Measurements from ENCODE around the gene USP22. TPM values are rescaled to one million over a fixed set of nuclear protein-coding genes. Genes with fewer than 3 reads are reported as not detected.
A peak's percentile ranks its signal among the peaks of the same experiment; 100 is the strongest.

Gene USP22
- total RNA-seq, 1 donor from 2014 or later, result 279 TPM

DNA sequence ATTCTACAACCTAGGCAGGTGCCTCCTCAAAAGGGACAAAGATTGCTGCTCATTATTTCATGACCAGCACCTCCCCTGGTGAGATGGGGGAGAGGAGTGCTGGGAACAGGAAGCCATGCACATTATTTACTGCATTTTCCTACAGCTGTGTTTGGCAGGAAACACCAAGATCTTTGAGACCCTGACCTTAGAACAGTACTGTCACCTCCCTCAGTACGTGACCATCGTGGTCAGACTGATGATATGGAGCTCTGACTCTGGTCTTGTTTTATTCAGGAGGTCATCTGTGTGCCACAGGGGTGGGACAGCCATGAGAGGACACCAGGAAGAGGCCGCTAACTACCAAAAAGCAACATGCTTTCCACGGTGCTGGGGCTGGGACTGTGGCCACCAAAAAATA lies 37.4 kb downstream of the USP22 start:
- Mint-ChIP-seq H3K27ac (no peak overlapping the region), H3K4me1 (ENCODE audit: unreplicated experiment) (peaks cover 5% of the 10 kb centered on the region), H3K27me3 (no peaks in the 10 kb centered on the region), H3K36me3 (peaks cover 30% of the 10 kb centered on the region), H3K4me3 (no peak overlapping the region), H3K9me3 (no peaks in the 10 kb centered on the region)
- DNase-seq (ENCODE audit: extremely low spot score, unreplicated experiment), result no peak
- no peak for TF ChIP-seq CTCF (conservative IDR thresholded peaks at IDR 0.05)

- no peak overlapping the region for H3K4me3 Mint-ChIP-seq
- H3K9me3 Mint-ChIP-seq, result no peaks in the 10 kb centered on the region
- peaks cover 30% of the 10 kb centered on the region for H3K36me3 Mint-ChIP-seq
- H3K4me1 Mint-ChIP-seq (ENCODE audit: unreplicated experiment), result peaks cover 9% of the 10 kb centered on the region
- H3K27ac Mint-ChIP-seq, result no peak overlapping the region
- TF ChIP-seq CTCF (conservative IDR thresholded peaks at IDR 0.05), result no peak
- DNase-seq (ENCODE audit: extremely low spot score, unreplicated experiment), result no peak
- H3K27me3 Mint-ChIP-seq, result no peaks in the 10 kb centered on the region
Observed at GRCh38 chr17:21004016-21004930, 38.5 kb downstream of the USP22 start.

DNA sequence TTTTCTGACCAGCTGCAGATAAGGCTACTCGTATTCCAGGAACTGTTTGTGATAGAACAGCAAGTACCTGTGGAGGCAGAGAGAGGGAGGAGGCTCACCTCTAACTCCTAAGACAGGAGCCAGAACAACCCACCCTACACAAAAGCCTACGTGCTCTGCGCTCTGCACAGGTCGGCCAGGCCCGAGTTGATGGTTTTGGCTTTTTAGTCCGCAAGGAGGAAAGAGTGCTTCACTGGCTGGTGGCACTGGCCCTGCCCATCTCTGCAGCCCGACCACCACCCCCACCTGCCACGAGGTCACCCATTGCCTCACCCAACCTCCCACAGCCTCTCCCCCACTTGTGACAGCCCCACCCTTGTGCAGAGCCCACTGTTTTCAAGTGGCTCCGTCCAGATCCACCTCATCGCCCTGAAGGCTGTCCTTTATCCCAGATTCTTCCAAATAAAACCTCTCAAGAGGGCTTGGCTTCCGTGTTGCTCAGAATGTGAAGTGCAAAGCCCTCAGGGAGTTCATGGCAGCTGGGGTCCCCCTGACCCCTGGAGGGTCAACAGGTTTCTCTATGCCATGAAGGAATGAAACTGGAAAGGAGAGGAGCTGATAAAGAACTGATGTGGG lies 39.7 kb downstream of the USP22 start:
- Mint-ChIP-seq H3K4me1 (ENCODE audit: unreplicated experiment) (peaks cover 16% of the 10 kb centered on the region), H3K27ac (no peak overlapping the region), H3K9me3 (no peaks in the 10 kb centered on the region), H3K36me3 (peaks cover 30% of the 10 kb centered on the region), H3K4me3 (no peak overlapping the region), H3K27me3 (no peaks in the 10 kb centered on the region)
- DNase-seq (ENCODE audit: extremely low spot score, unreplicated experiment), result no peak
- TF ChIP-seq CTCF (conservative IDR thresholded peaks at IDR 0.05), result no peak

GRCh38 chr17:21002309-21003006 lies 40.4 kb downstream of the USP22 start:
- H3K4me3 Mint-ChIP-seq, result no peak overlapping the region
- peaks cover 16% of the 10 kb centered on the region for H3K4me1 Mint-ChIP-seq (ENCODE audit: unreplicated experiment)
- TF ChIP-seq CTCF (conservative IDR thresholded peaks at IDR 0.05), result no peak
- H3K27me3 Mint-ChIP-seq, result no peaks in the 10 kb centered on the region
- H3K9me3 Mint-ChIP-seq, result no peaks in the 10 kb centered on the region
- peaks cover 26% of the 10 kb centered on the region for H3K36me3 Mint-ChIP-seq
- peak overlapping the region; percentile 82 for H3K27ac Mint-ChIP-seq
- DNase-seq (ENCODE audit: extremely low spot score, unreplicated experiment), result no peak

- H3K27ac Mint-ChIP-seq, result peak overlapping the region; percentile 82
- no peak for DNase-seq (ENCODE audit: extremely low spot score, unreplicated experiment)
- no peaks in the 10 kb centered on the region for H3K27me3 Mint-ChIP-seq
- no peaks in the 10 kb centered on the region for H3K9me3 Mint-ChIP-seq
- H3K4me1 Mint-ChIP-seq (ENCODE audit: unreplicated experiment), result peaks cover 16% of the 10 kb centered on the region
- H3K36me3 Mint-ChIP-seq, result peaks cover 19% of the 10 kb centered on the region
- H3K4me3 Mint-ChIP-seq, result no peak overlapping the region
- no peak for TF ChIP-seq CTCF (conservative IDR thresholded peaks at IDR 0.05)
Observed at GRCh38 chr17:21001813-21002221, 41.0 kb downstream of the USP22 start.

Measured in type B pancreatic cell (in vitro differentiated cells).